ENCODE results near the gene SPINK9.

SPINK9 gene

GRCh38 chr5:148309019-148309418 lies 26.3 kb upstream of the SPINK9 start:
- DNase-seq (ENCODE audit: low spot score) = no peak
- no peaks in the 10 kb centered on the region for H3K27me3 ChIP-seq (ENCODE audit: control insufficient read depth in 3 of 3, insufficient read depth in 3 of 3, low read depth in 1 of 3, low read length in 3 of 3)
- H3K36me3 ChIP-seq (replicated peaks in 1 of 2; ENCODE audit: control insufficient read depth in 2 of 2, insufficient read depth in 2 of 2, low read length in 2 of 2) = no peaks in the 10 kb centered on the region
- H2BK15ac ChIP-seq (ENCODE audit: low read length) = no peak overlapping the region
- H3K14ac ChIP-seq (ENCODE audit: low read length) = no peak overlapping the region
- no CpG with 5 or more reads among the region's 3 CpGs for WGBS, 2 donors (ENCODE audit: extremely low coverage in 2 of 2, insufficient read length in 2 of 2, insufficient replicate concordance in 1 of 2)
- H3K4me3 ChIP-seq (ENCODE audit: low read length in 2 of 2) = no peak overlapping the region
- no peak overlapping the region for H2BK12ac ChIP-seq (ENCODE audit: low read length)
- H3K9ac ChIP-seq (ENCODE audit: low read depth, low read length, poor library complexity) = no peak overlapping the region
- H4K8ac ChIP-seq (ENCODE audit: low read depth, low read length) = no peak overlapping the region
- no peaks in the 10 kb centered on the region for H3K79me1 ChIP-seq (ENCODE audit: low read depth, low read length)
- no peak overlapping the region for H3K4ac ChIP-seq (ENCODE audit: low read length)
- no peak overlapping the region for H2AFZ ChIP-seq (ENCODE audit: low read length)
- H3K9me3 ChIP-seq (replicated peaks in 1 of 2; ENCODE audit: control insufficient read depth in 2 of 2, insufficient read depth in 1 of 2, low read depth in 1 of 2, low read length in 2 of 2) = no peaks in the 10 kb centered on the region
- H3K27ac ChIP-seq (replicated peaks; ENCODE audit: low read length) = no peak overlapping the region
- H3K23ac ChIP-seq (ENCODE audit: low read depth, low read length, poor library complexity) = no peak overlapping the region
- H3K4me1 ChIP-seq (ENCODE audit: control insufficient read depth in 2 of 2, insufficient read depth in 1 of 2, low read depth in 1 of 2, low read length in 2 of 2) = no peaks in the 10 kb centered on the region
- H3K18ac ChIP-seq (ENCODE audit: low read length) = no peak overlapping the region
- no peak overlapping the region for H2BK5ac ChIP-seq (ENCODE audit: low read length)
- H4K91ac ChIP-seq (ENCODE audit: low read depth, low read length, poor library complexity) = no peak overlapping the region
- no peak overlapping the region for H2AK5ac ChIP-seq (ENCODE audit: low read depth, low read length)
- no peak overlapping the region for H2BK120ac ChIP-seq (ENCODE audit: low read depth, low read length)
- no peak overlapping the region for H3K4me2 ChIP-seq (ENCODE audit: insufficient read depth, low read length, poor library complexity, severe bottlenecking)

- no peak for DNase-seq (ENCODE audit: low spot score)
- no peak overlapping the region for H3K14ac ChIP-seq (ENCODE audit: low read length)
Measured at GRCh38 chr5:148309746-148310145, 25.6 kb upstream of the SPINK9 start.

DNA sequence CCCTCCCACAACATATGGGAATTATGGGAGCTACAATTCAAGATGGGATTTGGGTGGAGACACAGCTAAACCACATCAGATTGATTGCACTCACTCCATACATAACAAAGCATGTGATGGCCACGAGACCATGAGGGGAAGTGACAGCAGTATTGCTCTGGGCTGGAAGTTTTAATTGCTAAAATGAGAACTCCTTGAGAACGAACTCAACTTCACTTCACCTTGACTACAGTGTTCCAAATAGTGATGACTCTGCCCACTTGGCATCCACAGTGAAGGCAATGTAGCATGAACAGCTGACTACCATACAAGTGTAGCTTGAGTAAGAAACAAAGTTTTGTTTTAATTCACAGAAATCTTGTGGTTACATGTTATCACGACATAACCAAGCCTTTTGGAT lies 23.9 kb upstream of the SPINK9 start:
- Histone ChIP-seq H3K9ac (ENCODE audit: low read depth, low read length, poor library complexity) (no peak overlapping the region), H3K4me1 (ENCODE audit: control insufficient read depth in 2 of 2, insufficient read depth in 1 of 2, low read depth in 1 of 2, low read length in 2 of 2) (no peaks in the 10 kb centered on the region), H3K14ac (ENCODE audit: low read length) (no peak overlapping the region), H2AFZ (ENCODE audit: low read length) (no peak overlapping the region), H3K23ac (ENCODE audit: low read depth, low read length, poor library complexity) (no peak overlapping the region), H2BK5ac (ENCODE audit: low read length) (no peak overlapping the region), H2BK12ac (ENCODE audit: low read length) (no peak overlapping the region), H3K27me3 (ENCODE audit: control insufficient read depth in 3 of 3, insufficient read depth in 3 of 3, low read depth in 1 of 3, low read length in 3 of 3) (no peaks in the 10 kb centered on the region), H3K36me3 (replicated peaks in 1 of 2; ENCODE audit: control insufficient read depth in 2 of 2, insufficient read depth in 2 of 2, low read length in 2 of 2) (no peaks in the 10 kb centered on the region), H2BK15ac (ENCODE audit: low read length) (no peak overlapping the region), H2BK120ac (ENCODE audit: low read depth, low read length) (no peak overlapping the region), H3K79me1 (ENCODE audit: low read depth, low read length) (no peaks in the 10 kb centered on the region), H3K9me3 (replicated peaks in 1 of 2; ENCODE audit: control insufficient read depth in 2 of 2, insufficient read depth in 1 of 2, low read depth in 1 of 2, low read length in 2 of 2) (no peaks in the 10 kb centered on the region), H3K4me3 (ENCODE audit: low read length in 2 of 2) (no peak overlapping the region), H3K27ac (replicated peaks; ENCODE audit: low read length) (no peak overlapping the region), H4K8ac (ENCODE audit: low read depth, low read length) (no peak overlapping the region), H4K91ac (ENCODE audit: low read depth, low read length, poor library complexity) (no peak overlapping the region), H3K18ac (ENCODE audit: low read length) (no peak overlapping the region), H3K4me2 (ENCODE audit: insufficient read depth, low read length, poor library complexity, severe bottlenecking) (no peak overlapping the region), H2AK5ac (ENCODE audit: low read depth, low read length) (no peak overlapping the region), H3K4ac (ENCODE audit: low read length) (no peak overlapping the region)
- no CpG with 5 or more reads among the region's 3 CpGs for WGBS, 2 donors (ENCODE audit: extremely low coverage in 2 of 2, insufficient read length in 2 of 2, insufficient replicate concordance in 1 of 2)
- no peak for DNase-seq (ENCODE audit: low spot score)

More at GRCh38 chr5:148309746-148310145, 25.6 kb upstream of the SPINK9 start:
- H4K91ac ChIP-seq (ENCODE audit: low read depth, low read length, poor library complexity) = no peak overlapping the region
- no peak overlapping the region for H3K23ac ChIP-seq (ENCODE audit: low read depth, low read length, poor library complexity)
- H3K27me3 ChIP-seq (ENCODE audit: control insufficient read depth in 3 of 3, insufficient read depth in 3 of 3, low read depth in 1 of 3, low read length in 3 of 3) = no peaks in the 10 kb centered on the region
- H2AFZ ChIP-seq (ENCODE audit: low read length) = no peak overlapping the region
- H4K8ac ChIP-seq (ENCODE audit: low read depth, low read length) = no peak overlapping the region
- H3K4me1 ChIP-seq (ENCODE audit: control insufficient read depth in 2 of 2, insufficient read depth in 1 of 2, low read depth in 1 of 2, low read length in 2 of 2) = no peaks in the 10 kb centered on the region
- H3K27ac ChIP-seq (replicated peaks; ENCODE audit: low read length) = no peak overlapping the region
- H2BK5ac ChIP-seq (ENCODE audit: low read length) = no peak overlapping the region
- no peak overlapping the region for H3K4me2 ChIP-seq (ENCODE audit: insufficient read depth, low read length, poor library complexity, severe bottlenecking)
- no peak overlapping the region for H3K9ac ChIP-seq (ENCODE audit: low read depth, low read length, poor library complexity)
- H3K4ac ChIP-seq (ENCODE audit: low read length) = no peak overlapping the region
- no peak overlapping the region for H2BK15ac ChIP-seq (ENCODE audit: low read length)
- no peaks in the 10 kb centered on the region for H3K9me3 ChIP-seq (replicated peaks in 1 of 2; ENCODE audit: control insufficient read depth in 2 of 2, insufficient read depth in 1 of 2, low read depth in 1 of 2, low read length in 2 of 2)
- no peak overlapping the region for H2AK5ac ChIP-seq (ENCODE audit: low read depth, low read length)
- no peak overlapping the region for H3K4me3 ChIP-seq (ENCODE audit: low read length in 2 of 2)
- H3K36me3 ChIP-seq (replicated peaks in 1 of 2; ENCODE audit: control insufficient read depth in 2 of 2, insufficient read depth in 2 of 2, low read length in 2 of 2) = no peaks in the 10 kb centered on the region
- no peaks in the 10 kb centered on the region for H3K79me1 ChIP-seq (ENCODE audit: low read depth, low read length)
- H2BK12ac ChIP-seq (ENCODE audit: low read length) = no peak overlapping the region
- no peak overlapping the region for H3K18ac ChIP-seq (ENCODE audit: low read length)
- H2BK120ac ChIP-seq (ENCODE audit: low read depth, low read length) = no peak overlapping the region

DNA sequence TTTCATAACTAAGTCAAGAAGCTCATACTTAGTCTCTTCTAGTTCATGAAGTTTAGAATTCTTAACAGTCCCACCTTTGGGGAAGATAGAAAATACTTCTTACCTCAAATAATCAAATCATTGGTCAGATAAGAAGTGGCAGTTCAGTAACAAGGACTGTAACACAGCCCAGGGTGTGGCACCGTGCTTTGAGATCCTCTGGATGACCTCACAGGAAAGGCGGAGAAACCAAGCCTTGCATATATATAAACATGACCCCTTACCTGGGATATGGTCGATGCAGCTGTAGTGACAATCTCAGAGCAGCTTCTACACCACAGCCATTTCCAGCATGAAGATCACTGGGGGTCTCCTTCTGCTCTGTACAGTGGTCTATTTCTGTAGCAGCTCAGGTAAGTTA lies 23.2 kb upstream of the SPINK9 start, which contains the start of gene SPINK7:
SPINK7 (plus strand) TSS at position 271 of the 400 bp plus-strand sequence; CDS start at position 332, 61 bp downstream.
- Histone ChIP-seq H3K27ac (replicated peaks; ENCODE audit: low read length) (no peak within 1 kb of the TSS), H3K4me1 (ENCODE audit: control insufficient read depth in 2 of 2, insufficient read depth in 1 of 2, low read depth in 1 of 2, low read length in 2 of 2) (no peaks in the 10 kb centered on the region), H2BK12ac (ENCODE audit: low read length) (no peak within 1 kb of the TSS), H3K79me1 (ENCODE audit: low read depth, low read length) (no peaks in the 10 kb centered on the region), H3K23ac (ENCODE audit: low read depth, low read length, poor library complexity) (no peak within 1 kb of the TSS), H3K27me3 (ENCODE audit: control insufficient read depth in 3 of 3, insufficient read depth in 3 of 3, low read depth in 1 of 3, low read length in 3 of 3) (no peaks in the 10 kb centered on the region), H2AK5ac (ENCODE audit: low read depth, low read length) (no peak within 1 kb of the TSS), H3K9ac (ENCODE audit: low read depth, low read length, poor library complexity) (no peak within 1 kb of the TSS), H2BK120ac (ENCODE audit: low read depth, low read length) (no peak within 1 kb of the TSS), H2AFZ (ENCODE audit: low read length) (no peak within 1 kb of the TSS), H4K91ac (ENCODE audit: low read depth, low read length, poor library complexity) (no peak within 1 kb of the TSS), H3K4me3 (ENCODE audit: low read length in 2 of 2) (no peak within 1 kb of the TSS), H3K4me2 (ENCODE audit: insufficient read depth, low read length, poor library complexity, severe bottlenecking) (no peak within 1 kb of the TSS), H2BK5ac (ENCODE audit: low read length) (no peak within 1 kb of the TSS), H2BK15ac (ENCODE audit: low read length) (no peak within 1 kb of the TSS), H3K9me3 (replicated peaks in 1 of 2; ENCODE audit: control insufficient read depth in 2 of 2, insufficient read depth in 1 of 2, low read depth in 1 of 2, low read length in 2 of 2) (no peaks in the 10 kb centered on the region), H4K8ac (ENCODE audit: low read depth, low read length) (no peak within 1 kb of the TSS), H3K14ac (ENCODE audit: low read length) (no peak within 1 kb of the TSS), H3K4ac (ENCODE audit: low read length) (no peak within 1 kb of the TSS), H3K36me3 (replicated peaks in 1 of 2; ENCODE audit: control insufficient read depth in 2 of 2, insufficient read depth in 2 of 2, low read length in 2 of 2) (no peaks in the 10 kb centered on the region), H3K18ac (ENCODE audit: low read length) (no peak within 1 kb of the TSS)
- DNase-seq (ENCODE audit: low spot score) = no peak
- WGBS, 2 donors (ENCODE audit: extremely low coverage in 2 of 2, insufficient read length in 2 of 2, insufficient replicate concordance in 1 of 2) = no CpG with 5 or more reads among the region's 3 CpGs

Data from neuronal stem cell (in vitro differentiated cells).